ENCODE results near the gene BUD13. TPM values are rescaled to one million over a fixed set of nuclear protein-coding genes. Genes with fewer than 3 reads are reported as not detected.
A peak's percentile ranks its signal among the peaks of the same experiment; 100 is the strongest.

BUD13 gene
- total and polyA plus RNA-seq, 2 experiments from 2014 or later: 17.0 to 24.8 TPM

DNA sequence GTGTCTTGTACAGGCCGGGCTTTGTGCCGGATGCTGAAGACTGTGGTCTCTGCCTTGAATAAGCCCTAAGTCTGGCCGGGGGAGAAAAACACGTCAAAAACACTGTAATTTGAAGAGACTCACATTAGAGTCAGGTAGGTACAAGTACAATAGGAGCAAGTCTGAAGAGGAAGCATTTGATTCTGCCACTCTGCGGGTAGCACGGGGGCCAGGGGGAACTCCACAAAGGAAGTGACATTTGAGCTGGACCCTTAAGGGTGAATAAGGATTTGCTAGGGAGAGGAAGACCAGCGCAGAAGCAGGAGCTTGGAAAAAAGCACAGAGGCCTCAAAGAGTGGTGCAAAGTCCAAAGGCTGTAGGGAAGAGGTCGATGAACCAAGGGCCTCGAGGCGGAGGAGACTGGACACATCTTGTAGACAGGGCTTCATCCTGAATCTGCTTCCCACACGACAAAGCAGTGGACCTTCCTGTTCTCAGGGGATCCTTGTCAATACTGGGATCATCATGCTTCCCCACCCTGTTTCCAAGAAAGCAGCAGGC, 38.7 kb downstream of the BUD13 start (continued):
- TF ChIP-seq, protein P1, sequence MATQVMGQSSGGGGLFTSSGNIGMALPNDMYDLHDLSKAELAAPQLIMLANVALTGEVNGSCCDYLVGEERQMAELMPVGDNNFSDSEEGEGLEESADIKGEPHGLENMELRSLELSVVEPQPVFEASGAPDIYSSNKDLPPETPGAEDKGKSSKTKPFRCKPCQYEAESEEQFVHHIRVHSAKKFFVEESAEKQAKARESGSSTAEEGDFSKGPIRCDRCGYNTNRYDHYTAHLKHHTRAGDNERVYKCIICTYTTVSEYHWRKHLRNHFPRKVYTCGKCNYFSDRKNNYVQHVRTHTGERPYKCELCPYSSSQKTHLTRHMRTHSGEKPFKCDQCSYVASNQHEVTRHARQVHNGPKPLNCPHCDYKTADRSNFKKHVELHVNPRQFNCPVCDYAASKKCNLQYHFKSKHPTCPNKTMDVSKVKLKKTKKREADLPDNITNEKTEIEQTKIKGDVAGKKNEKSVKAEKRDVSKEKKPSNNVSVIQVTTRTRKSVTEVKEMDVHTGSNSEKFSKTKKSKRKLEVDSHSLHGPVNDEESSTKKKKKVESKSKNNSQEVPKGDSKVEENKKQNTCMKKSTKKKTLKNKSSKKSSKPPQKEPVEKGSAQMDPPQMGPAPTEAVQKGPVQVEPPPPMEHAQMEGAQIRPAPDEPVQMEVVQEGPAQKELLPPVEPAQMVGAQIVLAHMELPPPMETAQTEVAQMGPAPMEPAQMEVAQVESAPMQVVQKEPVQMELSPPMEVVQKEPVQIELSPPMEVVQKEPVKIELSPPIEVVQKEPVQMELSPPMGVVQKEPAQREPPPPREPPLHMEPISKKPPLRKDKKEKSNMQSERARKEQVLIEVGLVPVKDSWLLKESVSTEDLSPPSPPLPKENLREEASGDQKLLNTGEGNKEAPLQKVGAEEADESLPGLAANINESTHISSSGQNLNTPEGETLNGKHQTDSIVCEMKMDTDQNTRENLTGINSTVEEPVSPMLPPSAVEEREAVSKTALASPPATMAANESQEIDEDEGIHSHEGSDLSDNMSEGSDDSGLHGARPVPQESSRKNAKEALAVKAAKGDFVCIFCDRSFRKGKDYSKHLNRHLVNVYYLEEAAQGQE (IDR thresholded peaks at IDR 0.05; ENCODE audit: unreplicated experiment): no peak
- TF ChIP-seq CREB1 (CRISPR knock-in tag; IDR thresholded peaks at IDR 0.05; ENCODE audit: low read depth) (no peak), ZNF331 (CRISPR knock-in tag; IDR thresholded peaks at IDR 0.05; ENCODE audit: low read depth) (no peak), JUNB (IDR thresholded peaks at IDR 0.05; ENCODE audit: unreplicated experiment) (no peak), NANOG (IDR thresholded peaks at IDR 0.05; ENCODE audit: borderline replicate concordance) (no peak)

DNA sequence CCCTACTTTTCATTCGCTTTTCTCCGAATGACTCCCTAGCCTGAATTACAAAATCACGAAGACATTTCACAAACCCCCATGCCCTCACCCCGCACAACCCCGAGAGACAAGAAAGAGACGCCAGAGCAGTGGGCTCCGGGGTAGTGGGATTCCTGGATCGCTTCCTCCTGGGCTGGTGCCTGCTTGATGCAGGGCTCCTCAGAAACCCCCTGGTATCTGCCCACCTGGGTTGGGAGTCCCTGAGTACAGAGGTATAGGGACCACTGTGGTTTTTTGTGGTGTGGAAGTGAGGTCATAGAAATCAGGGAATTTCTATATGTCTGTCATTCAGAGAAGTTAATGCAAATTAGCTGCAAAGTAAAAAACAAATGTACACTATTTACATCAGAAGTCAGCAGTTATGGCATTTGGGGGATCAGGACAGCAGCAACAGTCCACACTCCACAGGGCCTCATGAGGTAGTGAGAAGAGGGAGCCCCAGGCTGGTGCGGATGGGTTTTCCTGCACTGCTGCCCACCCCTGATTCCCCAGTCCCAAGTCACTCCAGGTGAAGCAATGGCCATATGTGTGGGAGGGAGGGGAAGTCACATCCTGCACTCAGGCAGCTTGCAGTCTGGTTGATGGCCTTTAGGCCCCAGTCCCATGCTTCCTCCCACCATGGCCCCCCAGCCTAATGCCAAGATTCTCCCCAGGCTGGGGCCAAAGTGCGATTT, 39.6 kb downstream of the BUD13 start:
- TF ChIP-seq CREB1 (CRISPR knock-in tag; IDR thresholded peaks at IDR 0.05; ENCODE audit: low read depth): no peak
- TF ChIP-seq, protein P2, sequence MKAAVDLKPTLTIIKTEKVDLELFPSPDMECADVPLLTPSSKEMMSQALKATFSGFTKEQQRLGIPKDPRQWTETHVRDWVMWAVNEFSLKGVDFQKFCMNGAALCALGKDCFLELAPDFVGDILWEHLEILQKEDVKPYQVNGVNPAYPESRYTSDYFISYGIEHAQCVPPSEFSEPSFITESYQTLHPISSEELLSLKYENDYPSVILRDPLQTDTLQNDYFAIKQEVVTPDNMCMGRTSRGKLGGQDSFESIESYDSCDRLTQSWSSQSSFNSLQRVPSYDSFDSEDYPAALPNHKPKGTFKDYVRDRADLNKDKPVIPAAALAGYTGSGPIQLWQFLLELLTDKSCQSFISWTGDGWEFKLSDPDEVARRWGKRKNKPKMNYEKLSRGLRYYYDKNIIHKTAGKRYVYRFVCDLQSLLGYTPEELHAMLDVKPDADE (IDR thresholded peaks at IDR 0.05): no peak
- no peak for TF ChIP-seq POLR2AphosphoS5 (IDR thresholded peaks at IDR 0.05; ENCODE audit: low read depth)
- TF ChIP-seq, protein P1 (IDR thresholded peaks at IDR 0.05; ENCODE audit: unreplicated experiment): no peak
- TF ChIP-seq EZH2 (IDR thresholded peaks at IDR 0.05; ENCODE audit: low read depth, unreplicated experiment): no peak
- TF ChIP-seq, protein P3, sequence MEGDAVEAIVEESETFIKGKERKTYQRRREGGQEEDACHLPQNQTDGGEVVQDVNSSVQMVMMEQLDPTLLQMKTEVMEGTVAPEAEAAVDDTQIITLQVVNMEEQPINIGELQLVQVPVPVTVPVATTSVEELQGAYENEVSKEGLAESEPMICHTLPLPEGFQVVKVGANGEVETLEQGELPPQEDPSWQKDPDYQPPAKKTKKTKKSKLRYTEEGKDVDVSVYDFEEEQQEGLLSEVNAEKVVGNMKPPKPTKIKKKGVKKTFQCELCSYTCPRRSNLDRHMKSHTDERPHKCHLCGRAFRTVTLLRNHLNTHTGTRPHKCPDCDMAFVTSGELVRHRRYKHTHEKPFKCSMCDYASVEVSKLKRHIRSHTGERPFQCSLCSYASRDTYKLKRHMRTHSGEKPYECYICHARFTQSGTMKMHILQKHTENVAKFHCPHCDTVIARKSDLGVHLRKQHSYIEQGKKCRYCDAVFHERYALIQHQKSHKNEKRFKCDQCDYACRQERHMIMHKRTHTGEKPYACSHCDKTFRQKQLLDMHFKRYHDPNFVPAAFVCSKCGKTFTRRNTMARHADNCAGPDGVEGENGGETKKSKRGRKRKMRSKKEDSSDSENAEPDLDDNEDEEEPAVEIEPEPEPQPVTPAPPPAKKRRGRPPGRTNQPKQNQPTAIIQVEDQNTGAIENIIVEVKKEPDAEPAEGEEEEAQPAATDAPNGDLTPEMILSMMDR (conservative IDR thresholded peaks at IDR 0.05; ENCODE audit: low read depth in 2 of 2): no peak
- no peak for TF ChIP-seq ZNF331 (CRISPR knock-in tag; IDR thresholded peaks at IDR 0.05; ENCODE audit: low read depth)
- peaks cover 33% of the 10 kb centered on the region for H3K4me1 Mint-ChIP-seq
- DNase-seq (ENCODE audit: low spot score) (no peak), ATAC-seq (peak; percentile 2; the same call in 2 of the 3 replicates)
- peaks cover 12% of the 10 kb centered on the region; the same call in 1 of the 2 replicates for H3F3A ChIP-seq (replicated peaks; ENCODE audit: low read depth)
- H3K27ac ChIP-seq (ENCODE audit: low read depth): no peak overlapping the region
- H3K4me3 Mint-ChIP-seq: no peak overlapping the region
- no peaks in the 10 kb centered on the region for H3K27me3 ChIP-seq (ENCODE audit: insufficient read depth)
- H4K20me1 ChIP-seq (replicated peaks; ENCODE audit: insufficient read depth): no peaks in the 10 kb centered on the region
- no peak overlapping the region for H3K4me2 ChIP-seq
- no peak overlapping the region for H3K27ac Mint-ChIP-seq
- H3K36me3 Mint-ChIP-seq (ENCODE audit: low read depth): no peaks in the 10 kb centered on the region
- peaks cover 11% of the 10 kb centered on the region for H3K27me3 Mint-ChIP-seq (ENCODE audit: insufficient read depth, low read depth, poor library complexity)
- no peak overlapping the region for H3K4me3 ChIP-seq
- peaks cover 33% of the 10 kb centered on the region for H3K4me1 ChIP-seq (ENCODE audit: insufficient read depth)
- H3K9me3 Mint-ChIP-seq: no peaks in the 10 kb centered on the region; the same call in 2 of the 3 replicates
- no peaks in the 10 kb centered on the region for H3K9me2 ChIP-seq (ENCODE audit: insufficient read depth)
- H2AFZ ChIP-seq: peak overlapping the region; percentile 82
- no peaks in the 10 kb centered on the region for H3K36me3 ChIP-seq (ENCODE audit: insufficient read depth)
- H3K79me2 ChIP-seq (replicated peaks; ENCODE audit: insufficient read depth): no peaks in the 10 kb centered on the region
